ENCODE results near the gene DOCK3. TPM values are rescaled to one million over a fixed set of nuclear protein-coding genes. Genes with fewer than 3 reads are reported as not detected.
"Not testable (repeated sequence)": the region's sequence is repeated elsewhere in the genome, so short reads cannot be mapped to it uniquely, and the experiment has no call there.

Gene DOCK3
- total RNA-seq, 1 donor from 2014 or later: 42.6 TPM

GRCh38 chr3:50986726-50987125 is 312.0 kb downstream of the DOCK3 start:
- DNase-seq: no peak

GRCh38 chr3:50994537-50994936 is 319.8 kb downstream of the DOCK3 start:
- no peak for DNase-seq

DNA sequence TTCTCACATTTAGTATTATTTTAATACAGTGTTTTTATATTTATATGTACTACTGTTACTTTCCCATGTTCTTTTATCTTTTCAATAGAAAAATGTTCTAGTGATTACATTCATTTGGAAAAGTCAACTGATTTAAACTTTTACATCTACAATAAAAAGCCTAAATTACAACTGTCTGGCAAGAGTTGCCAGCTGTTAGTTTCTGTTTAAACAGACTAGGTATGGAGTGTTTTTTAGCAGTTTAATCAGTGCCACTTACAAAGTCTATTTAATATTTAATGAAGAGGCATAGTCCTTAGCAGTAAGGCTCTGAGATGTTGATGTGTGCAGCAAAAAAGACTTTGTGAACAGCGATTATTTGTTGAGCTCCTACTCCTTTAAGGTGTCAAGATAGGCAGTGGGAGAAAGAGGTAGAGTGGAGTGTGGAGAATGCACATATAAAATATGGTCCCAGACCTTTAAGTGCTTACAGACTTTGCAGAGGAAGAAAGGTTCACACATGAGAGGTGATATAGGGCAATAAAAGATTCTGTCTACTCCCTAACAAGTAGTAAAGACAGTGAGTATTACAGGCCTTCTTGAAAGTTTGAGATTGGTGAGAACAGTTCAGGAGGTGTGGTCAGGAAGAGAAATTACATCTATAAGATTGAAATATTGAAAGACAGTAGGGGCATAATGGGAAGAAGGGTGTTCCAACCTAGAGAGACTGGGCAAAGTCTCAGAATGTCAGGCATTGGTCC is 320.5 kb downstream of the DOCK3 start:
- no peak for DNase-seq

DNA sequence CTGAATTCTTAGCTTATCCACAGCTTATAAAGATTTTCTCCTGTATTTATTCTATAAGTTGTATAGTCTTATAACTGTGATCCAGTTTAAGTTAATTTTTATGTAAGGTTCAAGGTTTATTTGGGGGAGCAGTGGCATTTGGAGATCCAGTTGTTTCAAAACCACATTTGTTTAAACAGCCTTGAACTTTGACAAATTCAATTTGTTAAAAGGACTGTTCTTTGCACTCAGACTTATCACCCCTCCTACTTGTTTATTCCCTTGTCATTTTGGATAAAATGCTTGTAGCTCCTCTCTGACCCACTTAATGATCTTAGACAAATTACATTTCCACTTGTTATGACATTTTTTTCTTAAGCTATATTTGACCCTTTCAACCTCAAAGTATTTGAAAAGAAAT is 327.8 kb downstream of the DOCK3 start:
- no peak for DNase-seq

DNA sequence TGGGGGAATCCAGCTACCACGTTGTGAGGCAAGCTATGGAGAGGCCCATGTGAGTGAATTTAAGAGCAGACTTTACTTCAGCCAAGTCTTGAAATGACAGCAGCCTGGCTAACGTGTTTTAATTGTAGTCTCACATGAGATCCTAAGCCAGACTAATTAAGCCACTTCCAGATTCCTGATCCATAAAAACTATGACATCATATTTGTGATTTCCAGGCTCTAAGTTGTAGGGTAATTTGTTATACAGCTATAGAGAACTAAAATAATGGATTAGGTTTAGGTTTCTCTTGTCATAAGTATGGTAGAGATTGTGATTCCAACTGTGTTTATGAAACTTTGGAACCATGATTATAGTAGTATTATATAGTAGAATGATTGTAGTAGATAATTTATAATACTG is 329.5 kb downstream of the DOCK3 start:
- DNase-seq: no peak

- DNase-seq: no peak
Observed at GRCh38 chr3:51024121-51024520, 349.4 kb downstream of the DOCK3 start.

GRCh38 chr3:51024765-51025632 is 350.3 kb downstream of the DOCK3 start:
- DNase-seq: no peak

DNA sequence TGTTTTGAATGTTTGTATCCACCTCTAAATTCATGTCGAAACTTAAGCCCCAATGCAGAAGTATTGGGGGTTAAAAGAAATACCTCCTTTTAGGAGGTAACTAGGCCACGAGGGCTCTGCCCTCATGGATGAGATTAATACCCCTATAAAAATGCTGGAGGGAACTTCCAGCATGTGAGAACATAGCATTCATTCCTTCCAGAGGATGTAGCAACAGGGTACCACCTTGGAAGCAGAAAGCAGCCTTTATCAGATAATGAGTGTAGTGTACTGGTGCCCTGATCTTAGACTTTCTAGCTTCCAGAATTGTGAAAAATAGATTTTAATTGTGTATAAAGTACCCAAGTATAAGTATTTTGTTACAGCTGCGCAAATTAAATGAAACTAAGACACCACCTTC is 356.9 kb downstream of the DOCK3 start:
- no peak for DNase-seq

- no peak for DNase-seq
Observed at GRCh38 chr3:51035630-51036029, 360.9 kb downstream of the DOCK3 start.

DNA sequence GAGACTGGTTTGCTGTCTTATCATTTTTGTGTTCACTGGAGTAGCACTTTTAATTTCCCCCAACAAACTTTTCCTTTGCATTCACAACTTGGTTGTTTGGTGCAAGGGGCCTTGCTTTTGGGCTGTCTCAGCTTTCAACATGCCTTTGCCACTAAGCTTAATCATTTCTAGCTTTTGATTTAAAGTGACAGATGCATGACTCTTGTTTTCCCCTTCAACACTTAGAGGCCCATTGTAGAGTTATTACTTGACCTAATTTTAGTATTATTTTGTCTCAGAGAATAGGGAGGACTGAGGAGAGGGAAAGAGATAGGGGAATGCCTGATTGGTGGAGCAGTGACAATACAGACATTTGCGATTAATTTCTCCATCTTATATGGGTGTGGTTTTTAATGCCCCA is 370.3 kb downstream of the DOCK3 start:
- DNase-seq: no peak

GRCh38 chr3:51052562-51052961 is 377.8 kb downstream of the DOCK3 start:
- no peak for DNase-seq

- DNase-seq: no peak
Observed at GRCh38 chr3:51057121-51057520, 382.4 kb downstream of the DOCK3 start.

DNA sequence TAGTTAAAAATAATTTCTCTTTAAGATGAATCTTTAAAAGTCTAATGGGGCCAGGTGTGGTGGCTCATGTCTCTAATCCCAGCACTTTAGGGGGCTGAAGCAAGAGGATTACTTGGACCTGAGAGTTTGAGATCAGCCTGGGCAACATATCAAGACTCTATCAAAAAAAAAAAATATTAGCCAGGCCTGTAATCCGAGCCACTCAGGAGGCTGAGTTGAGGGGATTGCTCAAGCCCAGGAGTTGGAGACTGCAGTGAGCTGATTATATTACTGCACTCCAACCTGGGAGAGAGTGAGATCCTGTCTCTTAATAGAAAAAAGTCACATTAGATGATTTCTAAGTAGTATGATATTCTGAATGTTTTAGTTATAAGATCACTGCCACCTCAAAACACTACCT is 388.3 kb downstream of the DOCK3 start:
- no peak for DNase-seq

DNA sequence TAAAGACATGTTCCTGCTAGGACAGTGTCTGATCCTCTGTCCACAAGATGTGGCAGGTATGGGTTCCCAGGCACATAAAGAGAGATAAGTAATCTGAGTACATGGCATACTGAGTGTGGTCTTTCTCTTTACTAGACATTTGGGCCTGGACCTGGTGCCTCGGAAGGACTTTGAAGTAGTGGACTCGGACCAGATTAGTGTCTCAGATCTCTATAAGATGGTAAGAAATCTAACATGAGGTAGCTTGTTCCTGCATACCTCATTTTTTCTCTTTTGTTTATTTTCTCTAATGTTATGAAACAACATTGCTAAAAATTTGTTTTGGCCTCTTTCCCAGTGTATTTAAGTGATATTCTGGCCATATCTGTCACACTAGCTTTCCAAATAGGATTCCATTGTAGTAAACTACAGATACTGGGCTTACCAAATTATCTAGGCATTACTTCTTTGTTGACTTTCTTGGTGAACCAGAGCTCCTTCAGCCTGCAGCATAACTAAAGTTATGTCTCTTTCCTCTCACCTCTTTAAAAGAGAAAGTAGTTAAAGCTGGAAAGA is 400.6 kb downstream of the DOCK3 start:
- no peak for DNase-seq

DNA sequence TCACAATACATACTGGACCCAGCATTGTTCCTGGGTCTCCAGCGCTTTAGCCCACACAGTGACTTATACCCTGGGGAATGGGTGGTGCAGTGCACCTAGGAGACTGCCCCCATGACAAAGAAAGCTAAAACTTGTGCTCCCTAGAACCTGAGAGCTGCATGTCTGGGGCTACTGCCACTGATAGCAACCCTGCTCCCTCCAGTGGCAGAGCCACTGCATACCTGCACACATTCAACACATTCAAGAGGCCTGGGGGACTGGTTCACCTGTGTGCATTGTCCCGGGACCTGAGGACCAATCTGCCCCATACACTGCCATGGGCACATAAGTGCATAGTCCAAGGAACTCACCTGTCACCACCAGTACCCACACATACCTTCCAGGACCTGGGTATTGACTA is 407.6 kb downstream of the DOCK3 start:
- no peak for DNase-seq

GRCh38 chr3:51083490-51083889 is 408.8 kb downstream of the DOCK3 start:
- DNase-seq: no peak

GRCh38 chr3:51092141-51092540 is 417.4 kb downstream of the DOCK3 start:
- DNase-seq: not testable (repeated sequence)

GRCh38 chr3:51094838-51095237 is 420.1 kb downstream of the DOCK3 start:
- not testable (repeated sequence) for DNase-seq

GRCh38 chr3:51099794-51100535 is 425.2 kb downstream of the DOCK3 start:
- DNase-seq: no peak

GRCh38 chr3:51100536-51100851 is 425.8 kb downstream of the DOCK3 start:
- DNase-seq: no peak

DNA sequence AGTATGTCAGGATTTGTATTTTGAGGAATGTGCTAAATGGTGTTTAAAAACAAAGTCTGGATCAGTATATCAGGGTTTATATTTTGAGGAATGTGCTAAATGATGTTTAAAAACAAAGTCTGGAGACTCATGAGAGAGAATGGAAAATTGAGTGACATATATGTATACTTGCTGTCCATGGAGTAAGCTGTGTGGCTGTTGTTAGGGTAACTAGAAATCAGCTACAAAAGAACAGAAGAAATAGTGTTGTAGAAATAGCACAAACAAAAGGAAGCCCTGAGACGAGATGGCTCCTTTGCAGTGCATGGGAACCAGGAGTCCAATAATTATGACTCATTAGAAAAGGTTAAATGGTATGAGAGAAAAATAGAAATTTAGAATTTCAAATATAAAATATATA is 427.7 kb downstream of the DOCK3 start:
- no peak for DNase-seq

DNA sequence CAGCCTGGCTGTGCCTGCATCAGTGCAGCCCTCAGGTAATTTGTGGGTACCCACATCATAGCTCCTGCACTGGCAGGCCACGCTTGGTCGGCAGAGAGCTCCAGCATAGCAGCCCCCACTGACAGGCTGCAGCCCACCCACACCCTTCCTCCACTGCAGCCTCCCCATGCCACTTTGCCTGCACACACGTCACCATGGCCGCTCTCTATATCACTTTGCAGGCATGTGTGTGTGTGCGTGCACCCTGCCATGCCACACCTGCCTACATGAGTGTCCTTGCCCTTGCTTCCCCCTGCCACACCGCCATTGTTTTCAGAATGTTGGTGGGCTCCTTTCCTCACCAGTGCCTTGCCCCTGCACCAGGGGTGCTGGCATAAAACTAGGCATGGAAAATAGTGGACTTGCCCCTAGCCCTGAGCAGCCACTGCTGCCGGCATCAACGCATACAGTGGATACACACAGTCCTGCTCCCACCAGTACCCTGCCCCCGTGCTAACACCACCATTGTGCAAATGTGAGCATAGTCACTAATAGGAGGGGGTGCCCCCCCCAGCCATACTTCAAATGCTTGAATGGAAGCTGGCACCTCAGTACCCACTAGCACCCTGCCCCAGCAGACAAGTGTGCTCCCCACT is 431.6 kb downstream of the DOCK3 start:
- no peak for DNase-seq
